GM12878 (cell line): ENCODE results near the gene CABLES1.

Experiments used
- POLR2A ChIP-seq: IDR thresholded peaks from 2 replicates; pipeline ENCODE4 v1.6.1; 2011; ENCODE audit warnings: low read depth, mild to moderate bottlenecking, low read length
- POLR2AphosphoS5 ChIP-seq: IDR thresholded peaks from 2 replicates; pipeline ENCODE4 v1.6.1; 2011; ENCODE audit warnings: mild to moderate bottlenecking, low read length, inconsistent platforms
- RAD21 ChIP-seq: IDR thresholded peaks from 2 replicates; pipeline ENCODE4 v1.6.1; 2011; ENCODE audit warnings: mild to moderate bottlenecking, low read depth, low read length, moderate library complexity; ENCODE audit not compliant: insufficient read depth
- ZNF274 ChIP-seq: IDR thresholded peaks from one replicate; pipeline ENCODE4 v1.8.0; 2011; ENCODE audit not compliant: insufficient read length, insufficient read depth
- TF ChIP-seq, protein P1 (sequence below), 3 experiments: IDR thresholded peaks in 2 of 3; conservative IDR thresholded peaks in 1 of 3; 2 replicates each; pipeline ENCODE4 v1.5.1; 2011; ENCODE audit warnings: low read depth in 3 of 3, low read length in 3 of 3, mild to moderate bottlenecking in 3 of 3, control low read depth in 2 of 3, moderate library complexity in 2 of 3, inconsistent platforms in 1 of 3, mixed read lengths in 1 of 3; ENCODE audit not compliant: control insufficient read depth in 2 of 3, insufficient read depth in 1 of 3; ENCODE audit errors: extremely low read depth in 1 of 3
- TF ChIP-seq, protein P2 (sequence below): IDR thresholded peaks from 2 replicates; pipeline ENCODE4 v1.6.1; 2012; ENCODE audit warnings: low read depth, low read length, improper control_type of control experiment

- TF ChIP-seq RAD21 (no peak), POLR2A (peak; percentile 65), ZNF274 (no peak), POLR2AphosphoS5 (peak; percentile 85)
- TF ChIP-seq, protein P1, sequence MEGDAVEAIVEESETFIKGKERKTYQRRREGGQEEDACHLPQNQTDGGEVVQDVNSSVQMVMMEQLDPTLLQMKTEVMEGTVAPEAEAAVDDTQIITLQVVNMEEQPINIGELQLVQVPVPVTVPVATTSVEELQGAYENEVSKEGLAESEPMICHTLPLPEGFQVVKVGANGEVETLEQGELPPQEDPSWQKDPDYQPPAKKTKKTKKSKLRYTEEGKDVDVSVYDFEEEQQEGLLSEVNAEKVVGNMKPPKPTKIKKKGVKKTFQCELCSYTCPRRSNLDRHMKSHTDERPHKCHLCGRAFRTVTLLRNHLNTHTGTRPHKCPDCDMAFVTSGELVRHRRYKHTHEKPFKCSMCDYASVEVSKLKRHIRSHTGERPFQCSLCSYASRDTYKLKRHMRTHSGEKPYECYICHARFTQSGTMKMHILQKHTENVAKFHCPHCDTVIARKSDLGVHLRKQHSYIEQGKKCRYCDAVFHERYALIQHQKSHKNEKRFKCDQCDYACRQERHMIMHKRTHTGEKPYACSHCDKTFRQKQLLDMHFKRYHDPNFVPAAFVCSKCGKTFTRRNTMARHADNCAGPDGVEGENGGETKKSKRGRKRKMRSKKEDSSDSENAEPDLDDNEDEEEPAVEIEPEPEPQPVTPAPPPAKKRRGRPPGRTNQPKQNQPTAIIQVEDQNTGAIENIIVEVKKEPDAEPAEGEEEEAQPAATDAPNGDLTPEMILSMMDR (IDR thresholded peaks at IDR 0.05 in 2 of 3, conservative IDR thresholded peaks at IDR 0.05 in 1 of 3; ENCODE audit: control insufficient read depth in 2 of 3, extremely low read depth in 1 of 3, insufficient read depth in 1 of 3, low read depth in 3 of 3, low read length in 3 of 3), result no peak
- TF ChIP-seq, protein P2, sequence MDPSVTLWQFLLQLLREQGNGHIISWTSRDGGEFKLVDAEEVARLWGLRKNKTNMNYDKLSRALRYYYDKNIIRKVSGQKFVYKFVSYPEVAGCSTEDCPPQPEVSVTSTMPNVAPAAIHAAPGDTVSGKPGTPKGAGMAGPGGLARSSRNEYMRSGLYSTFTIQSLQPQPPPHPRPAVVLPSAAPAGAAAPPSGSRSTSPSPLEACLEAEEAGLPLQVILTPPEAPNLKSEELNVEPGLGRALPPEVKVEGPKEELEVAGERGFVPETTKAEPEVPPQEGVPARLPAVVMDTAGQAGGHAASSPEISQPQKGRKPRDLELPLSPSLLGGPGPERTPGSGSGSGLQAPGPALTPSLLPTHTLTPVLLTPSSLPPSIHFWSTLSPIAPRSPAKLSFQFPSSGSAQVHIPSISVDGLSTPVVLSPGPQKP, result no peak
Measured at GRCh38 chr18:23134780-23135549, at the start of gene CABLES1.
